HG02885 (cell line): ENCODE data around the gene AGMO.

Experiments used
- ATAC-seq: cut with Tn5 transposase; IDR thresholded peaks from one replicate; pipeline ENCODE4 v1.9.1; 2021; ENCODE audit warnings: mild to moderate bottlenecking; ENCODE audit not compliant: unreplicated experiment, poor library complexity

AGMO gene

DNA sequence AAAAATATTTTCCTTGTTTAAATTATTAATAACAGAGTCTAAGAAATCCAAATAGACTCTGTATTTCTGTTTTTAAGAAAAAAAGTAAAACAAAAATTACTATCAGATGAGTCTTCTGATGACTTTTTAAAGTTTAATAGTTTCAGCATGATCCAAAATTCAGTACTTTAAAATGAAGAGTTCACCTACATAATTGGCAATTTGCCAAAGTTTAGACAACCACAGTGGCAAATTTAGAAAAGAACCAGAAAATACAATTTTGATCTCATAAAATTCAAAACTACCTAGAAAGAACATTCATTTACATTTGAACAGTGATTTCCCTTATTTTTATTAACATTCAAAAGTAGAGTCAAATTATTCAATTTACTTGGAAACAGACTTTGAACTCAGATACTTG, 56.1 kb downstream of the AGMO start:
- no peak for ATAC-seq

DNA sequence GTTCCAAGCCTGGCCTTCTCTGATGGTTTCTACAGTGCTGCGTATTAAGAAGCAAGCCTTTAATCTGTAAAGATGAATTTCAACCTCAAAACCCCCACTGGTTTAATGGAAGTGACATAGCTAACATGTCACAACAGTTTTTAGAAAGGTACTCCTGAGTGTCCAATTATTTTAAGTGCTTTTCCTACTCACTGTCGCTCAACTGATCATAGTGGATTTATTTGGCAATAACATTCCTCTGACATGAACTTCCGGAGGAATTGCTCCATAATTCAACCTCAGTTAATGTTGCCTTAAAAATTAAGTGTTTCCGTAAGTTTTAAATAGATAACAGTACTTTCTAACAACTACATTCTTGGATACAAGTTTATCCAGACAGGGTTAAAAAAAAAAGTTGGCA, 57.5 kb downstream of the AGMO start:
- ATAC-seq, result no peak

DNA sequence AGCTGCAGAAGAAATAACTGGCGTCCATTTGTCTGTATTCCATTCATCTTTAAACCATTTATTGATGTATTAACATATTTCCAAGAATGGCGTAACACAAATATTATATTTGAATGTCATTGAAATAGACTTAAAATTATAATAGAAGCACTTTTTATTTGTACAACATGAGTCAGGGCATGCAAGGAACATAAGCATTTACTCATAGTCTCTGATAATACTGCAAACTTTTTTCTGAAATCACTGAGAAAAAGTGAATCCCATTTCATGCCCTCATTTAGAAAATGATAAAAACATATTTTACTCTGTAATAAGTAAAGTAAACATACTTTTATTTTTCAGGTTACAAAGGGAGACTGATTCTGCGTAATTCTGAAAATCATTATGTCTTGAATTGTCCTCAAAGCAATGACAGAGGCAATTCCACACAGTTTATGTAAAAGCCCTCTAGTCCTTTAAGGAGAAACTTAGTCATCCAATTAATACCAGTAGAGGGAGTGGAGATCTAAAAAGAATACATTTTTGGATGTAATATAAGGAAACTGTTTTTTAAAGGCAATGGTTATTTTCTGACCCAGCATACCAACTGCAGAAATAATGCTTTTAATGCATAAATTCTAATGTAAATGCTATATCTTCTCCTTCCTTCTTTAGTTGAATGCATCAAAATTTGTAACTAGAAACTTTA, 58.1 kb downstream of the AGMO start:
- no peak for ATAC-seq

DNA sequence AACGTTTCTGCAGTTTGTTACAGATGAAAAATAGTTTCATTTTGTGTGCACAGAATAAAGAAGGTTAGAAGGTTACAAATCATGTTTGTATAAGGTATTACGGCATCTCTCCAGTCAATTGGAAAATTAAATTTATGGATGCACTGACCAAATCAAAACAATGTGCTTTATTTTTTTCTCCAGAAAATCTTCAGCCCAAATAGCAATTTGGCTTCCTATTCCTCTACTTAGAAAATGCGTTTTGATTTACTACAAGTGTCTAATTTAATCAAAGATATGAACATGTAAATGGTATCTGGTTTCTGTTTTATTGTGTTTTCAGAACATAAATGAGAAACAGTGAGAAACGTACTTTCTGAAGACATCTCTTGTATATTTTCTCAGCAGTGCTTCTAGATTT, 63.4 kb downstream of the AGMO start:
- no peak for ATAC-seq

DNA sequence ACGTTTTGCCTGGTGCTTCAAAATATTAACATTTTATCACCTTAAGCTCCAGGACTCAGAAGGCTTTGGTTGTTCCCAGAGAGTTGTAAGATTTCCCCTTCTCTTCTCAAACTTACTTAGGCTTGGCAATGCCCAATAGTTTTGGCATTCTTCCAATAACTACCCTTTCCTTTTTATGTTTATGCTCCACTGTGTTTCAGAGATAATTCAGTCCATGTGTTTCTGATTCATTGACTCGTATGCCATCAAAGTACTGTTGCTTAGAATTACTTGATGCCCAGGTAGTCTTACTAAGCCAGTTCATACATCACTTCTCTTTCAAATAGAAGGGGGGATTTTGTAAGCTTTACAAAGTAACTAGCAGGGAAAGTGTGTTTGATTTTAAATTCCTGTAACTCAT, 66.6 kb downstream of the AGMO start:
- ATAC-seq, result no peak

DNA sequence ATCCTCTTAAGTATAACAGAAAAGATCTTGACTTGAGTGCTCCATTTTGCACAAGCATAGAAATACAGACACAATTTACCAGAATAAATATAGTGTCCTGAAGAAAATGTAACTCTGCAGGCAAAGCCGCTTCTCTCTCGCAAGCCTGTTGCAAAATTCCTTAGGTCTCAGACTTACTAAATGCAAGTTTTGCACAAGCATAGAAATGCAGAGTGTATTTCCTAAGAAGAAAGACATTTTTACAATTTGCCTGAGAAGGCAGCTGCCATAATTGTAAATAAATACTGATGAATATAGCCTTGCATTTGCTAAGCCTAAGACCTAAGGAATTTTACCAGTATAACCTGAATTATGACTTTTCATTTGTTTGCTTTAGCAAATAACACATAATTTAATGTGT, 67.1 kb downstream of the AGMO start:
- no peak for ATAC-seq

DNA sequence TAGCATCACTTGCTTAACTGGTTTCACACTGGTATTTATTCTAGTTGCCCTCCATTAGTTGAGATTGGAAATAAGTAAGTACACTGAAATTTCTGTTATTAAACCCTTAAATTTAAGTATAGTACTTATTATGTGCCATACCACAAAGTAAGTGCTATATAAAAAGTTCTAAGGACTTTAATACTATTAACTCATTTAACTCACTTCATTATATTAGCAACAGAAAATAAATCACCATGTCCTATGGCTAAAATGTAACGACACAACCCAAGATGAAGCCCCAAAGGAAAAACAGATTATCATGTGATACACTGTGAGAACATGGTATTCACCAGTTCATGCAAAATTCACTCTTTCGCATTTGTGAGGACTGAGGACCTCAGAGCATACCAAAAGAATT, 70.5 kb downstream of the AGMO start:
- ATAC-seq, result no peak

DNA sequence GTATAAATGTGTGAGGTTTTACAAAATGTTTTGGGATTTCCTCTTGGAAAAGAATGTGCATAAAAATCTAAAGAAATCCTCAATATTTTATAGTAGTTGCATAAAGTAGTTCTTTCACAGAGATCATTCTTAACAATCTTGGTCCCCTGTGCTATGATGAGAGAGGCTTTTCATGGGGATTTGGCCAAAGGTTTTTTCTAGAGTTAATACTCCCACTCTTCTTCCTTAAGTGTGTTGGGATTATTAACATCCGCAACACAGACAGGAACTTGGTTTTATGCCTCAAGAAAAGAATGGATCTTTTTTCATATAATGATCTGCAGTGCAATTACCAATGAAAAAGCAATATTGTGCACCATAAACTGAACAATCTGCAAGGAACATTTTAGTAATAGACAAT, 71.5 kb downstream of the AGMO start:
- no peak for ATAC-seq

DNA sequence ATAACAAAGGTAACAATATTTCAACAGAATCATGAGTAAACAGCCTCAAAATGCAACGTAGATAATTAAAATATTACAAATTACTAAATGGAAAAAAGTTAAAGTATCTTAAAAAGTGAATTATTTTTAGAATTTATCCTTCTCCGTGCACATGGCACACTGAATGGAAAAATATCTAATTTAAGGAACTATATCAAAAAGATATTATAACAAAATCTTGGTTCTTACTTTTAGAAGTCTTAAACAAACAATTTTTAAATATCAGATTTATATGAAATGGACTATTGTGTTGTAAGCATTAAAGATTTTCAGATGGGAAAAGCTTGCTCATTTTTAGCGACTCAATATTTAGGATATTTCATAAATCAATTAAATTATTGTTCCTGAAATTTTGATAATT, 72.0 kb downstream of the AGMO start:
- ATAC-seq, result no peak

DNA sequence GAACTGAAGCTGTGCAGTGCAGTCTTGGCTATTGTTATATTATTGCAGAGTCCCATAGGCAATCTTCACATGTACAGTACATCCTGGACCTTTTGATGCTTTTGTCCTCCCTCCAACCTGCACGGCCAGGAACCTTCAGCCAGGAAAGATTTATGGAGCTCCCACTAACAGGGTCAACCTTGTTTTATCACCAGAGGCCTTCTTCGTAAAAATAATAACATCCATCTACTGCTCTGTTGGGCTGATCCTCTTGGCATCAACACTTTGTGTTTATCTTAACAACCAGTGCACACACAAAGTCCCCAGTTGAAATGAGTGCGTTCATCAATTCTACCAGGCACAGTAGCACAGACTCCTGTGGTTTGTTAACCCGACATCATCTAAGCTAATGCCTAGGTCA, 72.4 kb downstream of the AGMO start:
- no peak for ATAC-seq

DNA sequence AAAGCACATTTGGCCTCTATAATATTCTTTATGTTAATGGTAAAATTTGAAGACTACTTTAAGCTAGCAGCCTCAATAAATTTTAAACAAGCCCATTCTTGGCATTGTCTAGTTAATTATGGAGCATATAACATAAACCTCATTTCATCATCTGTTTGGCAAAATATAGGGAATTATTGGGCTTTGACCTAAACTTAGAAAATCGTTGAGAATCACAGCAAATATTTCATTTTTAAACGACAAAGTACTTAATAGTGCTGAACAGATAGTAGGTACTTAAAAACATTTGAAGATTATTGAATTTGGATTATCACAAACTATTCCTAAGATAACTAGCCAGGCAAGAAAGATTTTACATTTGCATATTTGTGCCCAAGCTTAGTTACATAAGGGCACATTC, 73.4 kb downstream of the AGMO start:
- no peak for ATAC-seq

DNA sequence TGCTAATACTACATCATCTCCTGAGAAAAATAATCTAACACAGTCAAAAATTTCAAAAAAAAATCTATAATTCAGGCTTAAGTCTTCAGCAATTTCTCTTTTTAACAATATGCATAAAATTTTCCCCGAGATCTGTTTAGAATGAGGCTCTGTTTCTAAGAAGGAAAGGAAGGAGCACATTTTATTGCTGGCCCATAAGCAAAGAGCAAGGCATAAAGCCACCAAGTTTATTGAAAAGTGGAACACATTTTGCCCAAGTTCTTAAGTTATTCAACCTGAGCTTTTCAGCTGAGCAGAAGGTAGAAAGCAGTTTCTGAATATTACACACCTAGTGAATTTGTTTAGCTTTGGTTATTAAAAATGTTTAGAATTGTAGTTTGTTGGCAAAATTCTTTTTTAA, 73.9 kb downstream of the AGMO start:
- no peak for ATAC-seq

DNA sequence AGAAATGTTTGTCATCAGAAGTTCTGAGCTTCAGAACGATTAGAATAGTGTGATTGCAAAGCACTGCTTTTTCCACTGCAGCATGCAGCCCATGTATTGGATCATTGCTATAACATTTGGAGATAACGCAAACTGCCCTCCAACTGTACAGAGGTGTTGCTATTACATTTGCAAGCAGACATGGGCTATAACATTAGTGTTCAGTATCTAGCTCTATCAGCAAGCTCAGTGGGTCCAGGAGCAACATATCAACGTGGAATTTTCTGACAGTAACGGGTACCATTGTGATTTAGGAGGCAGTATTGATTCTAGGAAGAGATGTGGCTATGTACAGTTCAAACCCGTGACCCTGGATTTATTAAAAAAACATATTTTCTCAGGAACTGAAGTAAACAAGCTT, 75.8 kb downstream of the AGMO start:
- ATAC-seq, result no peak

DNA sequence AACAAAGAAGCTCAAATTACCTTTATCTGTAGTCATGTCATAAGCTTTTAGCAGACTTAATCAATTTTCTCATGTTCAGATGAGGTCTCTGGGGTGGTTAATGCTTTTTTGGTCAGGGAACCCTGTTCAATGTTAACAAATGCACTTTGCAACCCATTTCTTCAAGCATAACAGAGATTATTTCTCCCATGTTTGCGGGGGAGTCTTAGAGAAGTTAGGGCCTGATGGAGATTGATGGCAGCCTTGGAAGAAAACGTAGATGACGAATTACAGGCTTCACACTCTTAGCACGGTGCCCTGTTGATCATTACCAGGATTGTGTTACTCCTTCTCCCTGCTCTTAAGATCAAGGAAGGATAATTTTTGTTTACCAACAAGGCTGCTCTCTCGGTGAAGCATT, 76.4 kb downstream of the AGMO start:
- no peak for ATAC-seq

DNA sequence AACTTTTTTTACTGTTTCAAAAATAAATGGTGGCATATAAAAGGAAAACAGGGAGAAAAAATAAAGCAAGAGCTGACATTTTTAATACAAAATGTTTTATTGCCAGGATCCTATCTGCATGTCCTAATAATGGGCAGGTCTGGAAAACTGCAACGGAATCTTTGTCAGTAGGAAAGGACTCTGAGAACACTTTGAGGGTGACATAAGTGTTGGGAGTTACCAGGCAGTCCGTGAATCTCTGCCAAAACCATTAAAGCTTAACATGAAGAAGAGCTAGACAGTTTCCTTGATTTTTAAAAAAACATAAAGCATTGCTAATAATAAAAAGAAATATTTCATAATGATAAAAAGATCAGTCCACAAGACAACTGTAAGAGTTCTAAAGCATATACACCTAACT, 80.7 kb downstream of the AGMO start:
- no peak for ATAC-seq

DNA sequence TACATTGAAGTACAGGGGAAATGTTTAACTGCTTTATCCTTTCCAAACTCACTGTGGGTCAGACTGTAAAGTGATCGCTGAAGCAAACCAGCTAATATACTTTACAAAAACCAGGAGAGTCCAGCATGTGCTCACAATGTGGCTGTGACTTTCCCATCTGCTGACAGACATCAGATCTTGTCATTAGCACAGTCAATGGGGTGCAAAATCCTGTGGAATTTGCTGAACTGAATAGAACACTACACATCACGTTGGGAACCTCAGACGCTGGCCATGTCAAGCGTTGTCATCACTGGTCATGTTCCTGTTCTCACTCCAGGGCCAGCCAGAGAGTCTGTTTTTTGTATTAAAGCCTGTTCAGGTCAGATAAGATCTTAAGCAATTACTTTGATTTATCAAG, 83.4 kb downstream of the AGMO start:
- ATAC-seq, result no peak

DNA sequence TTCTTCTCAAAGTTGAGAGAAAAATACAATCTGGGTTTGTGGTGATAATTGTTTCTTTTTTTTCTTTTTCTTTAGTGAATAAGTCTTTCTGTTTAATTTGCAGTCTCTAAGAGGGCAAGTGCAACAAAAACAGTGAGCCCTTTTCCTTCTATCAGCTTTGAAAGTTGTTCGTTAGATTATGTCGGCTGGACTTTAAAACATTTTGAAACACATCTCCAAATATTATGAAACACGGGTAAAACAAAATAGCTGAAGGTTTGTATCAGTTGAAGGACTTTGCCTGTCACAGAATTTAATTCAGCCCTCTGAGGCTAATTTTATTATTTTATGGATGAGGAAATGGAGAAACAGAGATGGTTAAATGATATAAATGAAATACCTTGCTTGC, 85.3 kb downstream of the AGMO start:
- no peak for ATAC-seq

DNA sequence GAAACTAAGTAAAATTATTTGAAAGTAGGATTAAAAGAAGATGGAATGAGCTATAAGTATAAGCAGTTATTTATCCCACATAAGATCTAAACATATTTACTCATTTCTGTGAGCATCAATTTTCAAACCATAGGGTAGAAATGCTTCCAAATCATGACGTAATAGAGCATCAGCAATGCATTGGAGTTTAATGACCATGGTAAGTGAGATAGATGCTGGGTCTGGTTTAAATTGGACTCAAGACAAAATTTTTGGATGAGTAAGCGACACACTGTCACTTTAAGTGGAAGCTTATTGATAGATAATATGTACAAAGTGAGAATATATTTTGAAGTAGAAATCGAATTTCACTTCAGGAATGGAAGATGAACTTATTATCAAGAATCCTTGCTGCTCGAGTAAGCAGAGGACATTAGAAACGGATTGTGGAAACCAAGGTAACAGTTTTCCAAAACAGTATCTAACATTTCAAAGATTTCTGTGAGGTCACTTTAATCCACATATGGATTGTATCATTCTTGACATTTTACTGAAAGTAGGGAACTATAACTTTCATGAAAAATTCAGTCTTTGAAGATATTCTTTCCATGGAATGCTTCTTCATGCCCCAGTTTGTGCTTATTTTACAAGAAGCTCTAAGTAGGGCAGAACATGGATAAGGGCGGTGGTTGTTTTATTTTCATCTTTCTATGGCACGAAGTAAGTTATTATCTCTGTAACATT, 85.8 kb downstream of the AGMO start:
- ATAC-seq, result no peak

DNA sequence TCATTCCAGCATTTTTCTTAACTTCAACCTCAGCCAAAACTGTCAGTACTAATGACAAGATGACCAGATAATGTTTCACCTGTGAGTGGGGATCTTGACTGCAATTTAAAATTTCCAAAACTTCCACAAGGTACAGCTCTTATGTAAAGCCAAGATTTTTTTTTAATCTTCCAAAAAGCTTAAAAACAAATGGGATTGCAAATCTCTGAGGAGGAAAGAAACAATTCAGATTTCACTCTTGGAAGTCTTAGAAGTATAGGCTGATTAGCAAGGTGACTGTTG, 90.2 kb downstream of the AGMO start:
- no peak for ATAC-seq

DNA sequence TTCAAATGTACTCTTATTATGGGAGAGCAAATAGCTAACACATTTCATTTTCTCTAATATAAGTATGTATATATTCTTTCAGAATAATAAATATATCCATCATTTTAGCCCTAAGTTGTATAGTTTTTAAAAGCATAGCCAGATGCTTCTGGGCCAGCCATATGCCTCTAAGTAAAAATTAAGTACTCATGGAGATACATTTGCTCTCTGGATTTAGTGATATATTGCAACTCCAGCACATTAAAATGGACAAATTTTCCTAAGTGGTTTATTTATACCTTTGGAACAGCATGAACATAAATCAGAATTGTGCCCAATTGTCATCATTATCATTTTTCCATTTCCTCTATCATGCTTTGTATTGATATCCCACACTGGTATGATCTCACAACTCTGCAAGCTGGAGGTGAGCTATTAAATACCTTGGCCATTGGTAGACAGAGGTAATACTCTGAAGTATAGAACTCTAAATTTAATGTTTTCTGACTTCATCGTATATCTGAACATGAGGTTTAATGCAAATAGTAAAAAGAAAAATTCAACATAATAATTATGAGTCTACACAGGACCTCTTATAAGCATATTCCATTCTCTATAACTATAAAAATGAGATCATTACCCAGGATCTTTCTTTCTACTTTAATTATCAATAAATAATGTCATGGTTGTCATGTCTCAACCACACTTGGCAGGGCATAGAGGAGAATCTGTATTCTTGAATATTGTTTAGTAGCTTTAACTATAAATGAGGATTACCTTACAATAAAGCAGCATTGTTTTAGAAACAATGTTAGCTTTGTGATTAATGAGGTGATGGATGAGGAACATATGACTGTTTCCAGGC, 90.8 kb downstream of the AGMO start:
- no peak for ATAC-seq

DNA sequence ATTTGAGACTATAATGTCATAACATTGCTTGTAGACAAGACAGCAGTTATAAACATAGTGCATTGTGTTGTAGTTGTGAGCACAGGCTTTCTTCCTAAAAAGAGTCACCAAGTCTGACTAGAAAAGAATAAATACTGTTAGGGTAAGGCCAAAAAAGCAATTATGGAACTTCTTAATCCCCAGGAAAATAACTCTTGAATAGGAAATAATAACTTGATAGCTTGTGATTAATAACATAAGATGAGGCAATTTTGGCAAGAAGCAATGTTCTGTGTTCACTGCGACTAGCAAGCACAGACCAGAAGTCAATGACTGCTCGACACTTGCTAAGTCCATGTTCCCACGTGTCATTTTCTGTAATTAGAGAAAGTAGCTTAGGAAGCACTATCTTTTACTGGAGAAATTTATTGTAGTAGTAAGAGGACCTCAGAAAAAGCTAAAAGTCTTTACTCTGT, 97.1 kb downstream of the AGMO start:
- ATAC-seq, result no peak
